HG03378 (cell line): ENCODE data around the gene DIS3L2.
"Not testable (repeated sequence)": the region's sequence is repeated elsewhere in the genome, so short reads cannot be mapped to it uniquely, and the experiment has no call there.

Source experiments
- ATAC-seq: cut with Tn5 transposase; IDR thresholded peaks from one replicate; pipeline ENCODE4 v1.9.1; 2021; ENCODE audit warnings: mild to moderate bottlenecking, moderate library complexity; ENCODE audit not compliant: unreplicated experiment

Gene DIS3L2

GRCh38 chr2:232316461-232317330 is 355.2 kb downstream of the DIS3L2 start:
- ATAC-seq = no peak

- ATAC-seq = no peak
Observed at GRCh38 chr2:232318169-232318855, 356.8 kb downstream of the DIS3L2 start.

- no peak for ATAC-seq
Observed at GRCh38 chr2:232319067-232319802, 357.7 kb downstream of the DIS3L2 start.

- no peak for ATAC-seq
Observed at GRCh38 chr2:232319803-232320442, 358.4 kb downstream of the DIS3L2 start.

- no peak for ATAC-seq
Observed at GRCh38 chr2:232320443-232320803, 358.9 kb downstream of the DIS3L2 start.

GRCh38 chr2:232321156-232321816 is 359.8 kb downstream of the DIS3L2 start:
- ATAC-seq = no peak

- ATAC-seq = no peak
Observed at GRCh38 chr2:232321817-232322559, 360.5 kb downstream of the DIS3L2 start.

GRCh38 chr2:232322560-232323327 is 361.2 kb downstream of the DIS3L2 start:
- no peak for ATAC-seq

- no peak for ATAC-seq
Observed at GRCh38 chr2:232323328-232323650, 361.8 kb downstream of the DIS3L2 start.

- ATAC-seq = not testable (repeated sequence)
Observed at GRCh38 chr2:232323967-232324366, 362.5 kb downstream of the DIS3L2 start.

GRCh38 chr2:232324778-232325177 is 363.3 kb downstream of the DIS3L2 start:
- no peak for ATAC-seq

- ATAC-seq = no peak
Observed at GRCh38 chr2:232325324-232326273, 364.1 kb downstream of the DIS3L2 start.

- ATAC-seq = not testable (repeated sequence)
Observed at GRCh38 chr2:232326274-232327104, 365.0 kb downstream of the DIS3L2 start.

- no peak for ATAC-seq
Observed at GRCh38 chr2:232327105-232328031, 365.9 kb downstream of the DIS3L2 start.

GRCh38 chr2:232328032-232328422 is 366.5 kb downstream of the DIS3L2 start:
- ATAC-seq = no peak
